ENCODE results near the gene CD93.

DNA sequence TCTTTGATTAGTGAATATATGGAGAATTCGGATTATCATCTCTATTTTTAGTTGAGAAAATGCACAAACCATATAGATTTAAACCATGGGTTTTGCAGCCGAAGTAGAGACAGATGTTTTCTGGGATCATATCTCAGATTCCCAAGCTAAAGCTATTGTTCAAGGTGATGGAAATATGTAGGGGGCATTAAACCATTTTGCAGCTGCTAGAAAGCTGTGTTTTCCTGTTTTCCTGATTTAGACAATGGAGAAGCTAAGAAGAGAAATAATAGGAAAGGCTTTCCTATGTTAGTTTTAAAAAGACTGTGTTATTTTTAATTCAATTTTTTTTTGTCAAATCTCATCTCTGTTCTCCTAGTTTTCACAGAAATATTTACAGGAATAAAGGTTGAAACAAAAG lies 6.2 kb downstream of the CD93 start:
- no peak for TF ChIP-seq CTCF (IDR thresholded peaks at IDR 0.05)
- no peak for TF ChIP-seq POLR2AphosphoS5 (IDR thresholded peaks at IDR 0.05)

Data from upper lobe of left lung (tissue), 4 donors.